Measurements from ENCODE around the gene FLT1. TPM values are rescaled to one million over a fixed set of nuclear protein-coding genes. Genes with fewer than 3 reads are reported as not detected.
A peak's percentile ranks its signal among the peaks of the same experiment; 100 is the strongest.

Gene FLT1
- total RNA-seq, 1 donor from 2014 or later: 0.47 TPM

- Histone ChIP-seq H3K27me3 (no peaks in the 10 kb centered on the region), H3K36me3 (no peaks in the 10 kb centered on the region), H3K9me3 (ENCODE audit: low read depth) (no peaks in the 10 kb centered on the region), H4K20me1 (ENCODE audit: low read depth) (no peaks in the 10 kb centered on the region), H3K4me1 (peaks cover 8% of the 10 kb centered on the region), H2AFZ (replicated peaks) (no peak overlapping the region), H3K27ac (no peak overlapping the region), H3K4me2 (no peak overlapping the region), H3K79me2 (ENCODE audit: low read depth) (no peaks in the 10 kb centered on the region), H3K9ac (no peak overlapping the region), H3K4me3 (no peak overlapping the region), H3F3A (ENCODE audit: low read depth) (no peaks in the 10 kb centered on the region)
- H3K27me3 Mint-ChIP-seq (ENCODE audit: insufficient read depth, low read depth): peaks cover 4% of the 10 kb centered on the region
- no peak overlapping the region for H3K27ac Mint-ChIP-seq
- no peak for DNase-seq (ENCODE audit: low spot score)
- peaks cover 5% of the 10 kb centered on the region for H3K4me1 Mint-ChIP-seq
- H3K4me3 Mint-ChIP-seq: no peak overlapping the region
- H3K36me3 Mint-ChIP-seq: no peaks in the 10 kb centered on the region
- H3K9me3 Mint-ChIP-seq: no peaks in the 10 kb centered on the region
- TF ChIP-seq EZH2 (IDR thresholded peaks at IDR 0.05) (no peak), EZH2phosphoT487 (IDR thresholded peaks at IDR 0.05) (no peak), CTCF (IDR thresholded peaks at IDR 0.05) (no peak)
Measured at GRCh38 chr13:28409648-28410047, 85.3 kb downstream of the FLT1 start.

- H3K27ac ChIP-seq: no peak overlapping the region
- no peak for TF ChIP-seq EZH2 (IDR thresholded peaks at IDR 0.05)
- TF ChIP-seq CTCF (IDR thresholded peaks at IDR 0.05): no peak
- H3K9me3 Mint-ChIP-seq: no peaks in the 10 kb centered on the region
- H3K4me1 Mint-ChIP-seq: peaks cover 5% of the 10 kb centered on the region
- H3K4me3 ChIP-seq: no peak overlapping the region
- H3K4me3 Mint-ChIP-seq: no peak overlapping the region
- no peaks in the 10 kb centered on the region for H3K79me2 ChIP-seq (ENCODE audit: low read depth)
- H4K20me1 ChIP-seq (ENCODE audit: low read depth): no peaks in the 10 kb centered on the region
- no peak overlapping the region for H3K4me2 ChIP-seq
- no peaks in the 10 kb centered on the region for H3F3A ChIP-seq (ENCODE audit: low read depth)
- no peaks in the 10 kb centered on the region for H3K36me3 ChIP-seq
- no peaks in the 10 kb centered on the region for H3K27me3 ChIP-seq
- DNase-seq (ENCODE audit: low spot score): no peak
- H3K36me3 Mint-ChIP-seq: no peaks in the 10 kb centered on the region
- no peak overlapping the region for H3K27ac Mint-ChIP-seq
- peaks cover 8% of the 10 kb centered on the region for H3K4me1 ChIP-seq
- H3K27me3 Mint-ChIP-seq (ENCODE audit: insufficient read depth, low read depth): peaks cover 4% of the 10 kb centered on the region
- H3K9me3 ChIP-seq (ENCODE audit: low read depth): no peaks in the 10 kb centered on the region
- H3K9ac ChIP-seq: no peak overlapping the region
- H2AFZ ChIP-seq (replicated peaks): no peak overlapping the region
Measured at GRCh38 chr13:28408863-28409262, 86.1 kb downstream of the FLT1 start.

- DNase-seq (ENCODE audit: low spot score): no peak
- Histone ChIP-seq H3F3A (ENCODE audit: low read depth) (no peaks in the 10 kb centered on the region), H3K4me3 (no peak overlapping the region), H3K9ac (no peak overlapping the region), H3K27me3 (no peaks in the 10 kb centered on the region), H4K20me1 (ENCODE audit: low read depth) (no peaks in the 10 kb centered on the region), H3K4me1 (peaks cover 8% of the 10 kb centered on the region), H3K36me3 (no peaks in the 10 kb centered on the region), H3K79me2 (ENCODE audit: low read depth) (no peaks in the 10 kb centered on the region), H2AFZ (replicated peaks) (peak overlapping the region; percentile 17), H3K27ac (no peak overlapping the region), H3K4me2 (no peak overlapping the region), H3K9me3 (ENCODE audit: low read depth) (no peaks in the 10 kb centered on the region)
- TF ChIP-seq CTCF (IDR thresholded peaks at IDR 0.05) (no peak), EZH2phosphoT487 (IDR thresholded peaks at IDR 0.05) (no peak), EZH2 (IDR thresholded peaks at IDR 0.05) (no peak)
- Mint-ChIP-seq H3K9me3 (no peaks in the 10 kb centered on the region), H3K36me3 (no peaks in the 10 kb centered on the region), H3K4me3 (no peak overlapping the region), H3K27ac (no peak overlapping the region), H3K27me3 (ENCODE audit: insufficient read depth, low read depth) (peaks cover 4% of the 10 kb centered on the region), H3K4me1 (peaks cover 5% of the 10 kb centered on the region)
Measured at GRCh38 chr13:28408235-28408848, 86.6 kb downstream of the FLT1 start.

All from neural progenitor cell (in vitro differentiated cells).